Measurements from ENCODE around the gene NUP153.

NUP153 gene

GRCh38 chr6:17729223-17730077, 22.7 kb upstream of the NUP153 start:
- Histone ChIP-seq H3K9ac (ENCODE audit: low read depth, low read length) (no peak overlapping the region), H3K27me3 (ENCODE audit: control insufficient read depth, insufficient read depth, low read length) (no peaks in the 10 kb centered on the region), H3K36me3 (ENCODE audit: control insufficient read depth, insufficient read depth, low read length) (no peaks in the 10 kb centered on the region), H3K4me1 (ENCODE audit: control insufficient read depth, insufficient read depth, low read length) (peaks cover 3% of the 10 kb centered on the region), H3K4me3 (ENCODE audit: low read depth, low read length) (no peak overlapping the region), H3K9me3 (ENCODE audit: control insufficient read depth, insufficient read depth, low read length) (no peaks in the 10 kb centered on the region)

- no peak overlapping the region for H3K9ac ChIP-seq (ENCODE audit: low read depth, low read length)
- H3K4me1 ChIP-seq (ENCODE audit: control insufficient read depth, insufficient read depth, low read length), result peaks cover 3% of the 10 kb centered on the region
- no peaks in the 10 kb centered on the region for H3K9me3 ChIP-seq (ENCODE audit: control insufficient read depth, insufficient read depth, low read length)
- no peak overlapping the region for H3K4me3 ChIP-seq (ENCODE audit: low read depth, low read length)
- H3K27me3 ChIP-seq (ENCODE audit: control insufficient read depth, insufficient read depth, low read length), result no peaks in the 10 kb centered on the region
- no peaks in the 10 kb centered on the region for H3K36me3 ChIP-seq (ENCODE audit: control insufficient read depth, insufficient read depth, low read length)
These were observed 22.0 kb upstream of the NUP153 start for GRCh38 chr6:17728551-17729222.

- Histone ChIP-seq H3K9ac (ENCODE audit: low read depth, low read length) (no peak overlapping the region), H3K4me3 (ENCODE audit: low read depth, low read length) (no peak overlapping the region), H3K4me1 (ENCODE audit: control insufficient read depth, insufficient read depth, low read length) (peaks cover 3% of the 10 kb centered on the region), H3K27me3 (ENCODE audit: control insufficient read depth, insufficient read depth, low read length) (no peaks in the 10 kb centered on the region), H3K9me3 (ENCODE audit: control insufficient read depth, insufficient read depth, low read length) (no peaks in the 10 kb centered on the region), H3K36me3 (ENCODE audit: control insufficient read depth, insufficient read depth, low read length) (no peaks in the 10 kb centered on the region)
These were observed 18.4 kb upstream of the NUP153 start for GRCh38 chr6:17725083-17725482.

GRCh38 chr6:17724341-17724740, 17.6 kb upstream of the NUP153 start:
- no peaks in the 10 kb centered on the region for H3K27me3 ChIP-seq (ENCODE audit: control insufficient read depth, insufficient read depth, low read length)
- no peak overlapping the region for H3K4me3 ChIP-seq (ENCODE audit: low read depth, low read length)
- no peak overlapping the region for H3K9ac ChIP-seq (ENCODE audit: low read depth, low read length)
- H3K36me3 ChIP-seq (ENCODE audit: control insufficient read depth, insufficient read depth, low read length), result no peaks in the 10 kb centered on the region
- H3K4me1 ChIP-seq (ENCODE audit: control insufficient read depth, insufficient read depth, low read length), result peaks cover 3% of the 10 kb centered on the region
- H3K9me3 ChIP-seq (ENCODE audit: control insufficient read depth, insufficient read depth, low read length), result no peaks in the 10 kb centered on the region

- no peaks in the 10 kb centered on the region for H3K36me3 ChIP-seq (ENCODE audit: control insufficient read depth, insufficient read depth, low read length)
- H3K9ac ChIP-seq (ENCODE audit: low read depth, low read length), result no peak overlapping the region
- H3K27me3 ChIP-seq (ENCODE audit: control insufficient read depth, insufficient read depth, low read length), result no peaks in the 10 kb centered on the region
- no peak overlapping the region for H3K4me3 ChIP-seq (ENCODE audit: low read depth, low read length)
- H3K4me1 ChIP-seq (ENCODE audit: control insufficient read depth, insufficient read depth, low read length), result peaks cover 3% of the 10 kb centered on the region
- no peaks in the 10 kb centered on the region for H3K9me3 ChIP-seq (ENCODE audit: control insufficient read depth, insufficient read depth, low read length)
These were observed 14.9 kb upstream of the NUP153 start for GRCh38 chr6:17721671-17722070.

GRCh38 chr6:17719323-17720041, 12.8 kb upstream of the NUP153 start:
- Histone ChIP-seq H3K27me3 (ENCODE audit: control insufficient read depth, insufficient read depth, low read length) (no peaks in the 10 kb centered on the region), H3K36me3 (ENCODE audit: control insufficient read depth, insufficient read depth, low read length) (no peaks in the 10 kb centered on the region), H3K9ac (ENCODE audit: low read depth, low read length) (no peak overlapping the region), H3K4me3 (ENCODE audit: low read depth, low read length) (no peak overlapping the region), H3K9me3 (ENCODE audit: control insufficient read depth, insufficient read depth, low read length) (no peaks in the 10 kb centered on the region), H3K4me1 (ENCODE audit: control insufficient read depth, insufficient read depth, low read length) (no peaks in the 10 kb centered on the region)

- Histone ChIP-seq H3K4me3 (ENCODE audit: low read depth, low read length) (no peak overlapping the region), H3K36me3 (ENCODE audit: control insufficient read depth, insufficient read depth, low read length) (no peaks in the 10 kb centered on the region), H3K4me1 (ENCODE audit: control insufficient read depth, insufficient read depth, low read length) (no peaks in the 10 kb centered on the region), H3K9me3 (ENCODE audit: control insufficient read depth, insufficient read depth, low read length) (no peaks in the 10 kb centered on the region), H3K27me3 (ENCODE audit: control insufficient read depth, insufficient read depth, low read length) (no peaks in the 10 kb centered on the region), H3K9ac (ENCODE audit: low read depth, low read length) (no peak overlapping the region)
These were observed 9.5 kb upstream of the NUP153 start for GRCh38 chr6:17716221-17716620.

- no peak overlapping the region for H3K9ac ChIP-seq (ENCODE audit: low read depth, low read length)
- no peaks in the 10 kb centered on the region for H3K4me1 ChIP-seq (ENCODE audit: control insufficient read depth, insufficient read depth, low read length)
- H3K4me3 ChIP-seq (ENCODE audit: low read depth, low read length), result no peak overlapping the region
- H3K27me3 ChIP-seq (ENCODE audit: control insufficient read depth, insufficient read depth, low read length), result no peaks in the 10 kb centered on the region
- H3K9me3 ChIP-seq (ENCODE audit: control insufficient read depth, insufficient read depth, low read length), result no peaks in the 10 kb centered on the region
- no peaks in the 10 kb centered on the region for H3K36me3 ChIP-seq (ENCODE audit: control insufficient read depth, insufficient read depth, low read length)
These were observed 8.4 kb upstream of the NUP153 start for GRCh38 chr6:17714879-17715851.

- Histone ChIP-seq H3K36me3 (ENCODE audit: control insufficient read depth, insufficient read depth, low read length) (no peaks in the 10 kb centered on the region), H3K4me1 (ENCODE audit: control insufficient read depth, insufficient read depth, low read length) (no peaks in the 10 kb centered on the region), H3K9me3 (ENCODE audit: control insufficient read depth, insufficient read depth, low read length) (no peaks in the 10 kb centered on the region), H3K27me3 (ENCODE audit: control insufficient read depth, insufficient read depth, low read length) (no peaks in the 10 kb centered on the region), H3K4me3 (ENCODE audit: low read depth, low read length) (no peak overlapping the region), H3K9ac (ENCODE audit: low read depth, low read length) (no peak overlapping the region)
These were observed 7.5 kb upstream of the NUP153 start for GRCh38 chr6:17714177-17714576.

- Histone ChIP-seq H3K9ac (ENCODE audit: low read depth, low read length) (no peak overlapping the region), H3K9me3 (ENCODE audit: control insufficient read depth, insufficient read depth, low read length) (no peaks in the 10 kb centered on the region), H3K4me3 (ENCODE audit: low read depth, low read length) (no peak overlapping the region), H3K4me1 (ENCODE audit: control insufficient read depth, insufficient read depth, low read length) (no peaks in the 10 kb centered on the region), H3K27me3 (ENCODE audit: control insufficient read depth, insufficient read depth, low read length) (no peaks in the 10 kb centered on the region), H3K36me3 (ENCODE audit: control insufficient read depth, insufficient read depth, low read length) (no peaks in the 10 kb centered on the region)
These were observed 5.9 kb upstream of the NUP153 start for GRCh38 chr6:17712576-17712975.

- no peaks in the 10 kb centered on the region for H3K4me1 ChIP-seq (ENCODE audit: control insufficient read depth, insufficient read depth, low read length)
- no peaks in the 10 kb centered on the region for H3K9me3 ChIP-seq (ENCODE audit: control insufficient read depth, insufficient read depth, low read length)
- H3K4me3 ChIP-seq (ENCODE audit: low read depth, low read length), result no peak overlapping the region
- H3K9ac ChIP-seq (ENCODE audit: low read depth, low read length), result no peak overlapping the region
- no peaks in the 10 kb centered on the region for H3K36me3 ChIP-seq (ENCODE audit: control insufficient read depth, insufficient read depth, low read length)
- no peaks in the 10 kb centered on the region for H3K27me3 ChIP-seq (ENCODE audit: control insufficient read depth, insufficient read depth, low read length)
These were observed 3.6 kb upstream of the NUP153 start for GRCh38 chr6:17710331-17710730.
